IMR-90 (cell line): Measurements from ENCODE around the gene EBP. TPM values are rescaled to one million over a fixed set of nuclear protein-coding genes. Genes with fewer than 3 reads are reported as not detected.

Experiments used
- ATAC-seq: fragments of 200-7000 bp; cut with Tn5 transposase; 2 replicates; pipeline ENCODE4 v1.9.1; 2020; ENCODE audit warnings: low read depth, mild to moderate bottlenecking, moderate library complexity
- BruUV-seq: library from RNA; stranded (reverse); fragments of 400-500 nt; replicated peaks from 2 replicates; lab custom pipeline; 2021; lab: Mats Ljungman, UMichigan
- CTCF ChIA-PET: fragments of 300-600 bp; formaldehyde crosslinking; extraction: SDS; loops from one replicate; lab custom pipeline; 2021; ENCODE audit warnings: antibody characterized with exemption; lab: Yijun Ruan, JAX
- POLR2A ChIA-PET: fragments of 300-600 bp; sonication (Branson Sonifier 250); formaldehyde crosslinking; loops from one replicate; lab custom pipeline; 2022; ENCODE audit warnings: antibody characterized with exemption; ENCODE audit not compliant: unreplicated experiment; lab: Charles Lee
- DNase-seq: peaks from one replicate; pipeline ENCODE4 v3.0.0; 2013
- H2AFZ ChIP-seq: replicated peaks from 2 replicates; pipeline ENCODE3; 2013; ENCODE audit warnings: low read length, mild to moderate bottlenecking; ENCODE audit not compliant: poor library complexity
- H2AK5ac ChIP-seq: 2 replicates; pipeline ENCODE4 v1.6.1; 2013; ENCODE audit warnings: low read depth, low read length, inconsistent platforms
- H2AK9ac ChIP-seq: replicated peaks from 2 replicates; pipeline ENCODE3; 2013; ENCODE audit warnings: mild to moderate bottlenecking, low read depth, low read length, moderate library complexity; ENCODE audit not compliant: poor library complexity
- H2BK120ac ChIP-seq: 2 replicates; pipeline ENCODE4 v1.6.1; 2013; ENCODE audit warnings: low read depth, low read length, inconsistent platforms
- H2BK15ac ChIP-seq: 3 replicates; pipeline ENCODE4 v1.6.1; 2013; ENCODE audit warnings: low read depth, low read length, inconsistent platforms
- H2BK20ac ChIP-seq: 2 replicates; pipeline ENCODE4 v1.6.1; 2013; ENCODE audit warnings: low read depth, mild to moderate bottlenecking, inconsistent platforms, low read length, moderate library complexity
- H2BK5ac ChIP-seq: 2 replicates; pipeline ENCODE4 v1.6.1; 2013; ENCODE audit warnings: mild to moderate bottlenecking, low read depth, low read length, inconsistent platforms; ENCODE audit not compliant: poor library complexity, severe bottlenecking
- H3K14ac ChIP-seq: replicated peaks from 2 replicates; pipeline ENCODE4 v1.6.1; 2013; ENCODE audit warnings: low read depth, low read length, inconsistent platforms
- H3K18ac ChIP-seq: 2 replicates; pipeline ENCODE4 v1.6.1; 2013; ENCODE audit warnings: low read depth, low read length, control low read depth
- H3K23ac ChIP-seq: 2 replicates; pipeline ENCODE4 v1.6.1; 2013; ENCODE audit warnings: low read depth, low read length, inconsistent platforms
- H3K27ac ChIP-seq: 2 replicates; pipeline ENCODE4 v1.5.1; 2013; ENCODE audit warnings: mild to moderate bottlenecking, control low read depth, low read length; ENCODE audit not compliant: insufficient read depth
- H3K27me3 ChIP-seq: 2 replicates; pipeline ENCODE4 v1.6.1; 2013; ENCODE audit warnings: low read length; ENCODE audit not compliant: control insufficient read depth, insufficient read depth
- H3K36me3 ChIP-seq: 2 replicates; pipeline ENCODE4 v1.6.1; 2013; ENCODE audit warnings: low read length, mixed read lengths; ENCODE audit not compliant: control insufficient read depth, insufficient read depth
- H3K4ac ChIP-seq: 2 replicates; pipeline ENCODE4 v1.6.1; 2013; ENCODE audit warnings: low read depth, low read length, inconsistent platforms
- H3K4me1 ChIP-seq: 2 replicates; pipeline ENCODE4 v1.6.1; 2013; ENCODE audit warnings: low read length, mixed read lengths; ENCODE audit not compliant: control insufficient read depth, insufficient read depth
- H3K4me2 ChIP-seq: 2 replicates; pipeline ENCODE4 v1.6.1; 2013; ENCODE audit warnings: low read depth, mild to moderate bottlenecking, control low read depth, low read length, moderate library complexity
- H3K4me3 ChIP-seq: 2 replicates; pipeline ENCODE4 v1.5.1; 2013; ENCODE audit warnings: low read depth, mild to moderate bottlenecking, control low read depth, low read length, moderate library complexity; ENCODE audit not compliant: insufficient read depth
- H3K56ac ChIP-seq: 2 replicates; pipeline ENCODE4 v1.6.1; 2013; ENCODE audit warnings: low read length, inconsistent platforms; ENCODE audit not compliant: insufficient read depth; ENCODE audit errors: extremely low read depth
- H3K79me1 ChIP-seq, 2 experiments: 2 replicates each; pipeline ENCODE4 v1.6.1; 2013; ENCODE audit warnings: low read length in 2 of 2, inconsistent platforms in 1 of 2, low read depth in 1 of 2
- H3K9ac ChIP-seq: 2 replicates; pipeline ENCODE4 v1.6.1; 2013; ENCODE audit warnings: low read depth, low read length, control low read depth
- H3K9me1 ChIP-seq: 2 replicates; pipeline ENCODE4 v1.6.1; 2013; ENCODE audit warnings: low read length, inconsistent platforms; ENCODE audit not compliant: insufficient read depth
- H3K9me3 ChIP-seq: 2 replicates; pipeline ENCODE4 v1.6.1; 2013; ENCODE audit warnings: low read length; ENCODE audit not compliant: control insufficient read depth, insufficient read depth
- H4K20me1 ChIP-seq: 2 replicates; pipeline ENCODE4 v1.6.1; 2013; ENCODE audit warnings: low read length, inconsistent platforms; ENCODE audit not compliant: insufficient read depth
- H4K5ac ChIP-seq: 2 replicates; pipeline ENCODE4 v1.6.1; 2013; ENCODE audit warnings: mild to moderate bottlenecking, low read depth, low read length, control low read depth
- H4K8ac ChIP-seq, 2 experiments: 2 replicates each; pipeline ENCODE4 v1.6.1; 2013; ENCODE audit warnings: low read depth in 2 of 2, low read length in 2 of 2, control low read depth in 1 of 2, inconsistent platforms in 1 of 2
- H4K91ac ChIP-seq: 2 replicates; pipeline ENCODE4 v1.6.1; 2013; ENCODE audit warnings: low read depth, low read length, inconsistent platforms; ENCODE audit not compliant: insufficient read depth
- CTCF ChIP-seq: conservative IDR thresholded peaks from 2 replicates; pipeline ENCODE4 v1.5.1; 2012; ENCODE audit warnings: mild to moderate bottlenecking, low read depth, low read length, improper control_type of control experiment
- NFE2L2 ChIP-seq: fragments of 150-350 bp; IDR thresholded peaks from 2 replicates; pipeline ENCODE4 v1.6.1; 2016; ENCODE audit warnings: low read depth, mild to moderate bottlenecking, low read length
- RAD21 ChIP-seq: IDR thresholded peaks from 2 replicates; pipeline ENCODE4 v1.6.1; 2012; ENCODE audit warnings: low read length, improper control_type of control experiment
- SMC3 ChIP-seq: fragments of 150-350 bp; IDR thresholded peaks from 2 replicates; pipeline ENCODE4 v1.6.1; 2016; ENCODE audit warnings: low read depth, mild to moderate bottlenecking, antibody characterized with exemption, low read length, moderate library complexity
- WGBS, 2 experiments: methylation state at CpG; one replicate each; pipeline versions ENCODE4 v1.1.5 to v1.1.7; 2013; ENCODE audit warnings: missing lambda C conversion rate in 2 of 2; ENCODE audit not compliant: insufficient read length in 1 of 2; ENCODE audit errors: extremely low coverage in 2 of 2; 5-methylcytosine and 5-hydroxymethylcytosine counted together
- dilution Hi-C: fragments of 300-500 bp; cut with HindIII; formaldehyde crosslinking; loops from one replicate; pipeline ENCODE4 v1.14.3; 2018; ENCODE audit warnings: low sequenced_read_pairs; ENCODE audit not compliant: unreplicated experiment
- in situ Hi-C: fragments of 300-500 bp; cut with MboI; formaldehyde crosslinking; loops from 3 replicates; pipeline ENCODE4 v1.14.3; 2019; ENCODE audit warnings: low sequenced_read_pairs, inconsistent platforms, mixed read lengths
- intact Hi-C: fragments of 100-400 bp; cut with micrococcal nuclease; formaldehyde crosslinking; loops from 2 replicates; pipeline ENCODE4 v1.10.0; 2022
- polyA plus RNA-seq, 3 experiments: library from polyadenylated mRNA; depleted of rRNA; stranded (reverse); fragments of >200 nt; gene quantifications; 2 replicates each; pipeline ENCODE4 v1.2.3, GENCODE V29; 2012; ENCODE audit warnings: low replicate concordance in 1 of 3
- total RNA-seq: library from RNA; depleted of rRNA; stranded (reverse); fragments of >200 nt; gene quantifications from 2 replicates; pipeline ENCODE4 v1.2.3, GENCODE V29; 2012

EBP gene
- total and polyA plus RNA-seq, 2 of the 4 experiments (the other 2 are of a cell fraction), result 39.4 to 78.9 TPM

DNA sequence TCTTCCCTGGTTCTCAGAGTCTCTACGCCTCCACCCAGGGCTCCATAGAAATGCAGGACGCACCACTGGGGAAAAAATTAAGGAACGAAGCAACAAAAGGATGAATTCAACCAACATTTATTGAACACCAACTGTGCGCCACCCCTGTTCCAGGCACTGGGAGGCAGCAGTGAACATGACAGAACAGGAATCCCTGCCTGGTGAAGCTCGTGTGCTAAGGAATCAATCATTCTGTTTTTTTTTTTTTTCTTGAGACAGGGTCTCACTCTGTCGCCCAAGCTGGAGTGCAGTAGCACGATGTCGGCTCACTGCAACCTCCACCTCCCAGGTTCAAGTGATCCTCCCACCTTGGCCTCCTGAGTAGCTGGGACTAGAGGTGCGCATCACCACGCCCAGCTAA lies 47.5 kb upstream of the EBP start:
- POLR2A ChIA-PET, result no interaction called here
- H3K79me1 ChIP-seq, result peaks cover 0 to 21% of the 10 kb centered on the region in 2 experiments; a peak in 2 of 4 replicates
- H3K4me3 ChIP-seq, result no peak overlapping the region
- no peak overlapping the region for H3K4me2 ChIP-seq
- no peaks in the 10 kb centered on the region for H3K4me1 ChIP-seq
- no peak overlapping the region for H3K9ac ChIP-seq
- H2AK5ac ChIP-seq, result no peak overlapping the region
- no peak overlapping the region for H4K5ac ChIP-seq
- H2AFZ ChIP-seq, result peak overlapping the region; percentile 19
- no peak overlapping the region for H3K56ac ChIP-seq
- no peak overlapping the region for H2BK120ac ChIP-seq
- intact Hi-C loops (no loop called here), in situ Hi-C loops (no loop called here), dilution Hi-C loops (no loop called here)
- TF ChIP-seq SMC3 (0 out of 2 replicates have a peak, but pooled peaks have one; percentile 25), NFE2L2 (no peak), CTCF (peak; percentile 26), RAD21 (peak; percentile 39)
- ATAC-seq (no peak), DNase-seq (no peak)
- peaks cover 3% of the 10 kb centered on the region; the same call in 1 of the 2 replicates for H3K27me3 ChIP-seq
- no peak overlapping the region for H2BK15ac ChIP-seq
- no peak overlapping the region for H4K8ac ChIP-seq
- H2BK20ac ChIP-seq, result no peak overlapping the region
- no peak overlapping the region for H2BK5ac ChIP-seq
- WGBS, 2 experiments, result 61% methylated on average over 3 of the region's 10 CpGs; no CpG with 5 or more reads in 1 of the 2 experiments
- no peak overlapping the region for H3K23ac ChIP-seq
- H3K18ac ChIP-seq, result no peak overlapping the region
- H2AK9ac ChIP-seq, result no peak overlapping the region
- no TSS peak for BruUV-seq
- no peaks in the 10 kb centered on the region for H3K36me3 ChIP-seq
- H3K27ac ChIP-seq, result no peak overlapping the region
- H3K9me3 ChIP-seq, result no peaks in the 10 kb centered on the region
- no peaks in the 10 kb centered on the region; the same call in 1 of the 2 replicates for H4K20me1 ChIP-seq
- H3K14ac ChIP-seq, result no peak overlapping the region
- CTCF ChIA-PET, result no interaction called here
- no peak overlapping the region for H3K4ac ChIP-seq
- H3K9me1 ChIP-seq, result peaks cover 7% of the 10 kb centered on the region
- H4K91ac ChIP-seq, result no peak overlapping the region
